A549 (cell line): ENCODE data around the gene DCXR. TPM values are rescaled to one million over a fixed set of nuclear protein-coding genes. Genes with fewer than 3 reads are reported as not detected.

Experiments used
- ATAC-seq, 2 experiments: fragments of 200-7000 bp in 1 of 2; fragments of >200 bp in 1 of 2; cut with Nextera tagmentation in 1 of 2; cut with Tn5 transposase in 1 of 2; 3 replicates each; pipeline versions ENCODE4 v1.8.0 to v1.9.1; 2018 to 2020; ENCODE audit warnings: mild to moderate bottlenecking in 1 of 2, moderate library complexity in 1 of 2
- CTCF ChIA-PET: fragments of 300-600 bp; sonication (Branson Sonifier 250); formaldehyde crosslinking; extraction: SDS; loops from one replicate; lab custom pipeline; 2021; ENCODE audit warnings: antibody characterized with exemption, inconsistent platforms; lab: Yijun Ruan, JAX
- POLR2A ChIA-PET: fragments of 350-600 bp; formaldehyde crosslinking; extraction: SDS; loops from one replicate; lab custom pipeline; 2021; ENCODE audit warnings: antibody characterized with exemption, inconsistent platforms; lab: Yijun Ruan, JAX
- DNase-seq, 2 experiments: peaks; one replicate each; pipeline versions ENCODE4 v3.0.0 to v3.0.0-alpha.2; 2011 to 2016; ENCODE audit warnings: low read depth in 1 of 2, low spot score in 1 of 2
- FAIRE-seq: peaks from 2 replicates; lab custom pipeline; 2011; peaks lifted over from hg19 to GRCh38; lab: Jason Lieb, UNC
- H3K27ac ChIP-seq, 2 experiments: fragments of >200 bp; sonication (Bioruptor Twin); formaldehyde crosslinking; 3 replicates each; pipeline ENCODE4 v1.5.1; 2016 to 2017
- H3K4me1 ChIP-seq: fragments of >200 bp; sonication (Bioruptor Twin); formaldehyde crosslinking; 3 replicates; pipeline ENCODE4 v1.6.1; 2016
- H3K4me2 ChIP-seq: fragments of >200 bp; sonication (Bioruptor Twin); formaldehyde crosslinking; 3 replicates; pipeline ENCODE4 v1.6.1; 2016
- H3K4me3 ChIP-seq: fragments of >200 bp; sonication (Bioruptor Twin); formaldehyde crosslinking; 3 replicates; pipeline ENCODE4 v1.5.1; 2016
- H3K9me3 ChIP-seq: fragments of >200 bp; sonication (Bioruptor Twin); formaldehyde crosslinking; 3 replicates; pipeline ENCODE4 v1.6.1; 2016
- CBX2 ChIP-seq: fragments of 200-600 bp; sonication (generic); IDR thresholded peaks from 2 replicates; pipeline ENCODE4 v1.6.1; 2016; ENCODE audit warnings: low read depth, mild to moderate bottlenecking, borderline replicate concordance
- CHD2 ChIP-seq: fragments of 150-350 bp; IDR thresholded peaks from 2 replicates; pipeline ENCODE4 v1.6.1; 2014; ENCODE audit warnings: low read length; ENCODE audit not compliant: partially characterized antibody
- FOSB ChIP-seq: fragments of 250-450 bp; sonication (Bioruptor Pico); IDR thresholded peaks from 2 replicates; pipeline ENCODE4 v1.5.0; 2020; ENCODE audit warnings: mild to moderate bottlenecking, moderate library complexity
- HOXA7 ChIP-seq: fragments of 250-450 bp; sonication (Bioruptor Pico); IDR thresholded peaks from 2 replicates; pipeline ENCODE4 v1.5.0; 2020; ENCODE audit warnings: mild to moderate bottlenecking, moderate library complexity
- JUN ChIP-seq, 2 experiments: fragments of >200 bp; sonication (Bioruptor Twin); formaldehyde crosslinking; IDR thresholded peaks; 2 replicates in 1 of 2; 3 replicates in 1 of 2; pipeline ENCODE4 v1.6.1; 2016 to 2017
- JUNB ChIP-seq: fragments of >200 bp; sonication (Bioruptor Twin); formaldehyde crosslinking; IDR thresholded peaks from 2 replicates; pipeline ENCODE4 v1.6.1; 2016
- KDM5A ChIP-seq: fragments of 200-600 bp; sonication (generic); IDR thresholded peaks from 2 replicates; pipeline ENCODE4 v1.6.1; 2016; ENCODE audit warnings: antibody characterized with exemption, mild to moderate bottlenecking
- MAZ ChIP-seq: fragments of 150-350 bp; IDR thresholded peaks from 2 replicates; pipeline ENCODE4 v1.6.1; 2014; ENCODE audit warnings: antibody characterized with exemption, low read depth, low read length, borderline replicate concordance
- NPAS2 ChIP-seq: fragments of 250-450 bp; sonication (Bioruptor Pico); IDR thresholded peaks from 2 replicates; pipeline ENCODE4 v1.8.0; 2022; ENCODE audit warnings: mild to moderate bottlenecking, moderate library complexity, borderline replicate concordance
- PHF8 ChIP-seq: fragments of 200-600 bp; sonication (generic); IDR thresholded peaks from 2 replicates; pipeline ENCODE4 v1.6.1; 2016; ENCODE audit warnings: low read depth, mild to moderate bottlenecking, antibody characterized with exemption, moderate library complexity, borderline replicate concordance
- POLR2A ChIP-seq: IDR thresholded peaks from 2 replicates; pipeline ENCODE4 v1.6.1; 2012; ENCODE audit warnings: mild to moderate bottlenecking, low read length
- RARB ChIP-seq: fragments of 250-450 bp; sonication (Bioruptor Pico); IDR thresholded peaks from 2 replicates; pipeline ENCODE4 v1.8.0; 2021; ENCODE audit warnings: mild to moderate bottlenecking, moderate library complexity
- SREBF2 ChIP-seq: fragments of 450-650 bp; IDR thresholded peaks from 2 replicates; pipeline ENCODE4 v1.6.1; 2014; ENCODE audit warnings: mild to moderate bottlenecking, moderate library complexity
- TP53 ChIP-seq: fragments of 250-450 bp; sonication (Bioruptor Pico); IDR thresholded peaks from 2 replicates; pipeline ENCODE4 v1.5.0; 2021; ENCODE audit warnings: mild to moderate bottlenecking, moderate library complexity
- WGBS: methylation state at CpG from one replicate; pipeline ENCODE4 v1.1.6; 2017; ENCODE audit errors: missing lambda C conversion rate; 5-methylcytosine and 5-hydroxymethylcytosine counted together
- polyA plus RNA-seq, 4 experiments: library from polyadenylated mRNA; depleted of rRNA in 3 of 4; stranded (reverse); fragments of >200 nt; fragmentation: RNase III in 1 of 4; extraction: RNeasy Plus Mini Kit Qiagen cat#74134 plus additional on column Dnase treatment in 1 of 4; gene quantifications; 2 replicates in 3 of 4; 3 replicates in 1 of 4; pipeline ENCODE4 v1.2.3, GENCODE V29; 2011 to 2017
- TF ChIP-seq, protein P1 (sequence below): fragments of 150-350 bp; IDR thresholded peaks from 2 replicates; pipeline ENCODE4 v1.6.1; 2014; ENCODE audit warnings: low read depth, mild to moderate bottlenecking, low read length
- TF ChIP-seq, protein P2 (sequence below): fragments of >200 bp; sonication (Bioruptor Twin); formaldehyde crosslinking; IDR thresholded peaks from 3 replicates; pipeline ENCODE4 v1.6.1; 2016
- TF ChIP-seq, protein P3 (sequence below): IDR thresholded peaks from 2 replicates; pipeline ENCODE4 v1.6.1; 2012
- TF ChIP-seq, protein P4 (sequence below): fragments of 250-450 bp; sonication (Bioruptor Pico); IDR thresholded peaks from 2 replicates; pipeline ENCODE4 v1.5.0; 2021; ENCODE audit warnings: mild to moderate bottlenecking, moderate library complexity, borderline replicate concordance

DCXR gene
- polyA plus RNA-seq, 2 of the 4 experiments (the other 2 are of a cell fraction) = 39.3 to 70.7 TPM

DNA sequence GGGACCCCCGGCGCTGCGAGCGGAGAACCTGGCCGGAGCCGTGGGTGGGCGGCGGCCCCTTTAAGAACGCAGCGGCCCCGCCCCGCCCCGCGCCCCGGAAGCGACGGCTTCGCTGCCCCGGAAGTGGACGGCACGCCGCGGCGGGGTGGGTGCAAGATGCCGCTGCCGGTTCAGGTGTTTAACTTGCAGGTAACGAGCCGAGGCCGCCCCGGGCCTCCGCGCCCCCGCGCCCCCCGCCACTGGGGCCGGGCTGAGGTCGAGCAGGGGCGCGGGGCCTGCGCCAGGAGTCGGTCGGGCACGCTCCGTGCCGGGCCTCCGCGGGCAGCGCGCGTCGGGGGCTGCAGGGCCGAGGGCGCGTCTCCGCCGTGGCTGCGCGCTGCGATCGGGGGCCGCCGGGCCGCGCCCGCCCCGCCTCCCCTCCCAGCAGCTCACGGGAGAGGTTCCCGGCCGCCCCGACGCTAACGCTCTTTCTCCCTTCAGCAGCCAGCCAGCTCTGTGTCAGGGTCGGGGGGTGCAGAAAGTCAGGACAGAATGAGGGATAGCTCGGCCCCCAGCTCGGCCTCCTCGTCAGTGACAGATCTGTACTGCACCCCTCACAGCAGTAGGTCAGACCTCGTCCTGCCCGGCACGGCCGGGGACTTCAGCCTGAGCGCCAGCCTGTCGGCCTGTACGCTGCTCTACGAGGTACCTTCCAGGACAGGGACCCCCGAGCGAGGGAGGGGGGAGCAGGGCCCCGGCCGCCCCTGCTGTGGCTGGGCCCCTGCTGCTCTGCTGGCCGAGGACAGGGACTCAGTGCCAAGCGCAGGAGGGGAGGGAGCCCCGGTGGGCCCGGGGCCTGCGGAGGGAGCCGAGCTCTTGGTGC, 14.5 kb upstream of the DCXR start, which contains the start of the genes GPS1 and RFNG:
Gene GPS1, plus strand, starts transcription at position 123 of the 862 bp plus-strand sequence. Its CDS starts 34 bp downstream, at position 157.
Gene RFNG, minus strand, starts transcription at position 36 of the 862 bp plus-strand sequence. CDS start 45 bp downstream, outside the sequence.
- WGBS = 4% methylated on average over 29 of the region's 94 CpGs
- Histone ChIP-seq H3K4me3 (peak within 1 kb of the TSS; percentile 97), H3K9me3 (no peaks in the 10 kb centered on the region), H3K27ac (peak within 1 kb of the TSS; percentile 91 to 95), H3K4me2 (peak within 1 kb of the TSS; percentile 91), H3K4me1 (peaks cover 16% of the 10 kb centered on the region; the same call in 2 of the 3 replicates)
- ChIA-PET CTCF (interaction anchor here (1.0 to 21.7 kb wide), 7 partner anchors 9 to 92 kb away, joined by 3 to 191 read pairs (median 24); partner anchors contain the start of genes DCXR, DUS1L and RAC3), POLR2A (interaction anchor here (0.6 to 1.0 kb wide), 3 partner anchors 14 to 464 kb away, joined by 3 to 5 read pairs (median 3); partner anchors contain the start of genes DCXR and DUS1L)
- no peak for TF ChIP-seq SREBF2
- no peak for TF ChIP-seq FOSB
- TF ChIP-seq, protein P1, sequence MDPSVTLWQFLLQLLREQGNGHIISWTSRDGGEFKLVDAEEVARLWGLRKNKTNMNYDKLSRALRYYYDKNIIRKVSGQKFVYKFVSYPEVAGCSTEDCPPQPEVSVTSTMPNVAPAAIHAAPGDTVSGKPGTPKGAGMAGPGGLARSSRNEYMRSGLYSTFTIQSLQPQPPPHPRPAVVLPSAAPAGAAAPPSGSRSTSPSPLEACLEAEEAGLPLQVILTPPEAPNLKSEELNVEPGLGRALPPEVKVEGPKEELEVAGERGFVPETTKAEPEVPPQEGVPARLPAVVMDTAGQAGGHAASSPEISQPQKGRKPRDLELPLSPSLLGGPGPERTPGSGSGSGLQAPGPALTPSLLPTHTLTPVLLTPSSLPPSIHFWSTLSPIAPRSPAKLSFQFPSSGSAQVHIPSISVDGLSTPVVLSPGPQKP = no peak
- TF ChIP-seq HOXA7 (CRISPR knock-in tag) = no peak
- peak; percentile 27; the same call in 1 of the 2 replicates for TF ChIP-seq KDM5A
- 0 out of 2 replicates have a peak, but pooled peaks have one; percentile 55 for TF ChIP-seq MAZ
- TF ChIP-seq JUN (IDR thresholded peaks at IDR 0.05) = peak; percentile 75 to 94; a peak in 4 of 5 replicates
- peak; percentile 44 for TF ChIP-seq POLR2A
- TF ChIP-seq NPAS2 (CRISPR knock-in tag) = no peak
- no peak for TF ChIP-seq CHD2
- TF ChIP-seq, protein P2, sequence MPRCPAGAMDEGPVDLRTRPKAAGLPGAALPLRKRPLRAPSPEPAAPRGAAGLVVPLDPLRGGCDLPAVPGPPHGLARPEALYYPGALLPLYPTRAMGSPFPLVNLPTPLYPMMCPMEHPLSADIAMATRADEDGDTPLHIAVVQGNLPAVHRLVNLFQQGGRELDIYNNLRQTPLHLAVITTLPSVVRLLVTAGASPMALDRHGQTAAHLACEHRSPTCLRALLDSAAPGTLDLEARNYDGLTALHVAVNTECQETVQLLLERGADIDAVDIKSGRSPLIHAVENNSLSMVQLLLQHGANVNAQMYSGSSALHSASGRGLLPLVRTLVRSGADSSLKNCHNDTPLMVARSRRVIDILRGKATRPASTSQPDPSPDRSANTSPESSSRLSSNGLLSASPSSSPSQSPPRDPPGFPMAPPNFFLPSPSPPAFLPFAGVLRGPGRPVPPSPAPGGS = peak; percentile 77; the same call in 2 of the 3 replicates
- TF ChIP-seq, protein P3, sequence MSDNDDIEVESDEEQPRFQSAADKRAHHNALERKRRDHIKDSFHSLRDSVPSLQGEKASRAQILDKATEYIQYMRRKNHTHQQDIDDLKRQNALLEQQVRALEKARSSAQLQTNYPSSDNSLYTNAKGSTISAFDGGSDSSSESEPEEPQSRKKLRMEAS = peak; percentile 71; the same call in 1 of the 2 replicates
- TF ChIP-seq RARB (CRISPR knock-in tag) = no peak
- TF ChIP-seq, protein P4, sequence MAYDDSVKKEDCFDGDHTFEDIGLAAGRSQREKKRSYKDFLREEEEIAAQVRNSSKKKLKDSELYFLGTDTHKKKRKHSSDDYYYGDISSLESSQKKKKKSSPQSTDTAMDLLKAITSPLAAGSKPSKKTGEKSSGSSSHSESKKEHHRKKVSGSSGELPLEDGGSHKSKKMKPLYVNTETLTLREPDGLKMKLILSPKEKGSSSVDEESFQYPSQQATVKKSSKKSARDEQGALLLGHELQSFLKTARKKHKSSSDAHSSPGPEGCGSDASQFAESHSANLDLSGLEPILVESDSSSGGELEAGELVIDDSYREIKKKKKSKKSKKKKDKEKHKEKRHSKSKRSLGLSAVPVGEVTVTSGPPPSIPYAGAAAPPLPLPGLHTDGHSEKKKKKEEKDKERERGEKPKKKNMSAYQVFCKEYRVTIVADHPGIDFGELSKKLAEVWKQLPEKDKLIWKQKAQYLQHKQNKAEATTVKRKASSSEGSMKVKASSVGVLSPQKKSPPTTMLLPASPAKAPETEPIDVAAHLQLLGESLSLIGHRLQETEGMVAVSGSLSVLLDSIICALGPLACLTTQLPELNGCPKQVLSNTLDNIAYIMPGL = no peak
- no peak for TF ChIP-seq CBX2
- TF ChIP-seq JUNB = no peak
- no peak for FAIRE-seq
- ATAC-seq = peak; percentile 63
- peak; percentile 69 to 85 for DNase-seq

DNA sequence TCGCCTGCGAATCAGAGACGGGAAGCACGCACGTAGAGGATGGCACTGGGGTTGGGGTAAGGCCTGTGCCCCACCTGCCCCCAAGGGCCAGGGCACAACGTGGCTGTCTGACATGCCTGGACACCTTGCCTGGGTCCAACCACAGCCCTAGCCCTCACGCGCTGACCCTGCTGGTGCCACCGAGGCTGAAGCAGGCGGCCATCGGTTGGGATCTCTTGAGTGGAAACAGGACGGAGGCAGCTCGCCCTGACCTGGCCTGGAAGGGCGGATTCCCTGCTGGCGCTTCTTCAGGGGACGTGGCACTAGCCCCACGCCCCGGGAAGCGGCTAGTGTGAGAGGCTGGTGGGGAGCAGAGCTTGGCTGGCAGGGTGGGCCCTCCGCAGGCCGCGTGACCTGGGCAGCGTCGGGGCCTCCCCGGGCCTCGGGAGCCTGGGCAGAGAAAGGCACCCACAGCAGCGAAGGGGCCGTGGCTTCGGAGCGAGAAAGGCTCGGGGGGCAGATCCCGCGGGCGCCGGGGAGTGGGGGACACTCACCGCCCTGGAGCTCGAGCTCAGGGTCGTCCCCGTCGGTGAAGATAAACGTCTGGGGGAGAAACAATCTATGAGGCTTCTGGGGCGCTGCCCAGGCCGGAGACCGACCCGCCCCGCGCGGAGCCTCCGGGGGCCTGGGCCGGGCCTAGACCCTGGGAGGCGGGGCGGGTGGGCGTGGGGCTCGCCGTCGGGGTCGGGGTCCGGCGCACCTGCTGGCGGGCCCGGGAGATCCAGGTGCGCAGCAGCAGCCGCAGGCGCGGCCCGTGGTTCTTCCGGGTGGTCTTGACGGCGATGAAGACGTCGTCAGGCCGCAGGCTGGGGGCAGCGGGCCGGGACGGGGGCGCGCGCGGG, 13.5 kb upstream of the DCXR start:
- Histone ChIP-seq H3K9me3 (no peaks in the 10 kb centered on the region), H3K4me1 (peaks cover 16% of the 10 kb centered on the region; the same call in 2 of the 3 replicates), H3K27ac (peak overlapping the region; percentile 91 to 95), H3K4me2 (peak overlapping the region; percentile 91), H3K4me3 (peak overlapping the region; percentile 97)
- ChIA-PET CTCF (interaction anchor here (1.0 to 21.7 kb wide), 6 partner anchors 9 to 91 kb away, joined by 3 to 191 read pairs (median 6); partner anchors contain the start of genes DCXR, DUS1L and RAC3), POLR2A (interaction anchor here (1.0 to 2.0 kb wide), 3 partner anchors 13 to 47 kb away, joined by 3 to 8 read pairs (median 5); partner anchors contain the start of genes DCXR, DUS1L and FASN)
- no peak for DNase-seq
- TF ChIP-seq PHF8 = 0 out of 2 replicates have a peak, but pooled peaks have one; percentile 18
- no peak for TF ChIP-seq TP53 (CRISPR knock-in tag)
- ATAC-seq = no peak
- 52% methylated on average over 39 of the region's 79 CpGs for WGBS
- FAIRE-seq = no peak
